Panc1 (cell line): Measurements from ENCODE around the gene GATD1.

ENCODE experiments used
- POLR2AphosphoS5 ChIP-seq: IDR thresholded peaks from 2 replicates; pipeline ENCODE4 v1.6.1; 2012; ENCODE audit warnings: mild to moderate bottlenecking, low read depth, low read length, moderate library complexity
- SIN3A ChIP-seq: IDR thresholded peaks from 2 replicates; pipeline ENCODE4 v1.6.1; 2012; ENCODE audit warnings: low read depth, mild to moderate bottlenecking, low read length, moderate library complexity, borderline replicate concordance; ENCODE audit not compliant: insufficient read depth
- TCF7L2 ChIP-seq: IDR thresholded peaks from 2 replicates; pipeline ENCODE4 v1.6.1; 2011; ENCODE audit warnings: mild to moderate bottlenecking, low read depth, low read length, inconsistent platforms
- TF ChIP-seq, protein P1 (sequence below): fragments of 450-650 bp; IDR thresholded peaks from 2 replicates; pipeline ENCODE4 v1.5.1; 2017; ENCODE audit warnings: mild to moderate bottlenecking
- TF ChIP-seq, protein P2 (sequence below), 2 experiments: IDR thresholded peaks; 2 replicates each; pipeline ENCODE4 v1.6.1; 2011 to 2012; ENCODE audit warnings: low read depth in 2 of 2, control low read depth in 1 of 2, low read length in 1 of 2, mild to moderate bottlenecking in 1 of 2, moderate library complexity in 1 of 2; ENCODE audit not compliant: insufficient read depth in 1 of 2

DNA sequence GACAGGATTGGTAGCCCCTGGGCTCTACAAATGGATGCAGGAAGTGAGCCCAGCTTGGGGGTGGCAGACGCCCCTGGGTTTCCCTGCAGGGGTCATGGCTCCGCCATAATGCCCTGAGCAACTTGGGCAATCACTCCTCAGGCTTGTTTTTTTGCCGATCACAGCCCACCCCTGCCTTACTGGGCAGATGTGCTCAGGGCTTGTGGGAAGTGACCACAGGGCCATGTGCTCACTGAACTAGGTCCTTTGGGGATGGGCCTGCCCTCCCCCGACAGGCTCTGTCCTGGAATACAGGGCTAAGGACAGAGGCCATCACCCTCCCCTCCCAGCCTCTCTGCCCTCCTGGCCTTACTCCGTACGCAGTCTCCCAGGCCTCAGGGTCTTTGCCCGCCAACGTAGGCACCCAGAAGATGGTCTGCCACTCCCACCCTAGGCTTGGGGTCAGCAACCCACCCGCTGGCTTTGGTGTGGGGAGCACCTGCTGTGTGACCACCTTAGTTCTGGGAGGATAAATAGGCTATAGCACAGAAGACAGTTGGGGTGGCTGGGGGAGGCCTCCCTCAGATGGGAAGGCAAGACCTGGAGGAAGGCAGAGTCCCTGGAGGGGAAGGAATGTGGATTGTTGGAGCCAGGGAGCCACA lies 36.3 kb upstream of the GATD1 start:
- TF ChIP-seq, protein P1, sequence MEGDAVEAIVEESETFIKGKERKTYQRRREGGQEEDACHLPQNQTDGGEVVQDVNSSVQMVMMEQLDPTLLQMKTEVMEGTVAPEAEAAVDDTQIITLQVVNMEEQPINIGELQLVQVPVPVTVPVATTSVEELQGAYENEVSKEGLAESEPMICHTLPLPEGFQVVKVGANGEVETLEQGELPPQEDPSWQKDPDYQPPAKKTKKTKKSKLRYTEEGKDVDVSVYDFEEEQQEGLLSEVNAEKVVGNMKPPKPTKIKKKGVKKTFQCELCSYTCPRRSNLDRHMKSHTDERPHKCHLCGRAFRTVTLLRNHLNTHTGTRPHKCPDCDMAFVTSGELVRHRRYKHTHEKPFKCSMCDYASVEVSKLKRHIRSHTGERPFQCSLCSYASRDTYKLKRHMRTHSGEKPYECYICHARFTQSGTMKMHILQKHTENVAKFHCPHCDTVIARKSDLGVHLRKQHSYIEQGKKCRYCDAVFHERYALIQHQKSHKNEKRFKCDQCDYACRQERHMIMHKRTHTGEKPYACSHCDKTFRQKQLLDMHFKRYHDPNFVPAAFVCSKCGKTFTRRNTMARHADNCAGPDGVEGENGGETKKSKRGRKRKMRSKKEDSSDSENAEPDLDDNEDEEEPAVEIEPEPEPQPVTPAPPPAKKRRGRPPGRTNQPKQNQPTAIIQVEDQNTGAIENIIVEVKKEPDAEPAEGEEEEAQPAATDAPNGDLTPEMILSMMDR: no peak
- peak; percentile 50 for TF ChIP-seq POLR2AphosphoS5
- TF ChIP-seq, protein P2, sequence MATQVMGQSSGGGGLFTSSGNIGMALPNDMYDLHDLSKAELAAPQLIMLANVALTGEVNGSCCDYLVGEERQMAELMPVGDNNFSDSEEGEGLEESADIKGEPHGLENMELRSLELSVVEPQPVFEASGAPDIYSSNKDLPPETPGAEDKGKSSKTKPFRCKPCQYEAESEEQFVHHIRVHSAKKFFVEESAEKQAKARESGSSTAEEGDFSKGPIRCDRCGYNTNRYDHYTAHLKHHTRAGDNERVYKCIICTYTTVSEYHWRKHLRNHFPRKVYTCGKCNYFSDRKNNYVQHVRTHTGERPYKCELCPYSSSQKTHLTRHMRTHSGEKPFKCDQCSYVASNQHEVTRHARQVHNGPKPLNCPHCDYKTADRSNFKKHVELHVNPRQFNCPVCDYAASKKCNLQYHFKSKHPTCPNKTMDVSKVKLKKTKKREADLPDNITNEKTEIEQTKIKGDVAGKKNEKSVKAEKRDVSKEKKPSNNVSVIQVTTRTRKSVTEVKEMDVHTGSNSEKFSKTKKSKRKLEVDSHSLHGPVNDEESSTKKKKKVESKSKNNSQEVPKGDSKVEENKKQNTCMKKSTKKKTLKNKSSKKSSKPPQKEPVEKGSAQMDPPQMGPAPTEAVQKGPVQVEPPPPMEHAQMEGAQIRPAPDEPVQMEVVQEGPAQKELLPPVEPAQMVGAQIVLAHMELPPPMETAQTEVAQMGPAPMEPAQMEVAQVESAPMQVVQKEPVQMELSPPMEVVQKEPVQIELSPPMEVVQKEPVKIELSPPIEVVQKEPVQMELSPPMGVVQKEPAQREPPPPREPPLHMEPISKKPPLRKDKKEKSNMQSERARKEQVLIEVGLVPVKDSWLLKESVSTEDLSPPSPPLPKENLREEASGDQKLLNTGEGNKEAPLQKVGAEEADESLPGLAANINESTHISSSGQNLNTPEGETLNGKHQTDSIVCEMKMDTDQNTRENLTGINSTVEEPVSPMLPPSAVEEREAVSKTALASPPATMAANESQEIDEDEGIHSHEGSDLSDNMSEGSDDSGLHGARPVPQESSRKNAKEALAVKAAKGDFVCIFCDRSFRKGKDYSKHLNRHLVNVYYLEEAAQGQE (IDR thresholded peaks at IDR 0.05; ENCODE audit: insufficient read depth in 1 of 2, low read depth in 2 of 2, low read length in 1 of 2): no peak
- no peak for TF ChIP-seq SIN3A
- TF ChIP-seq TCF7L2: no peak
